HG03354 (cell line): ENCODE results near the gene NAALADL2.
"Not testable (repeated sequence)": the region's sequence is repeated elsewhere in the genome, so short reads cannot be mapped to it uniquely, and the experiment has no call there.

Source experiments
- ATAC-seq: cut with Tn5 transposase; IDR thresholded peaks from one replicate; pipeline ENCODE4 v1.9.1; 2021; ENCODE audit warnings: mild to moderate bottlenecking; ENCODE audit not compliant: unreplicated experiment, poor library complexity, severe bottlenecking

The NAALADL2 gene

DNA sequence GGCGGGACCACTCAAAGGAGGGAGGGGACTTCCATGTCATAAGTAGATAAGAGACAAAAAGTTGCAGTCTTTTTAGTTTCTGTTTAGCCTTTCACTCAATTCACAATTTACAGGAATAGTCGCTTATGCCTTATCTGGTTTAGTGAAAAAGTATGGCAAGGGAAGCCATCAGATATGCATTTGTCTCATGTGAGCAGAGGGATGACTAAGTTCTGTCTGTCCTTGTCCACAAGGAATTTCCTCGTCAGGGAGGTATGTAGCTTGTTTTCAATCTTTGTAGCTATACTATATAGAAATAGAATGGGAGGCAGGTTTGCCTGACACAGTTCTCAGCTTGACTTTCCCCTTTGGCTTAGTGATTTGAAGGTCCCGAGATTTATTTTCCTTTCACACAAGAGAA lies 882.8 kb downstream of the NAALADL2 start:
- ATAC-seq, result no peak

DNA sequence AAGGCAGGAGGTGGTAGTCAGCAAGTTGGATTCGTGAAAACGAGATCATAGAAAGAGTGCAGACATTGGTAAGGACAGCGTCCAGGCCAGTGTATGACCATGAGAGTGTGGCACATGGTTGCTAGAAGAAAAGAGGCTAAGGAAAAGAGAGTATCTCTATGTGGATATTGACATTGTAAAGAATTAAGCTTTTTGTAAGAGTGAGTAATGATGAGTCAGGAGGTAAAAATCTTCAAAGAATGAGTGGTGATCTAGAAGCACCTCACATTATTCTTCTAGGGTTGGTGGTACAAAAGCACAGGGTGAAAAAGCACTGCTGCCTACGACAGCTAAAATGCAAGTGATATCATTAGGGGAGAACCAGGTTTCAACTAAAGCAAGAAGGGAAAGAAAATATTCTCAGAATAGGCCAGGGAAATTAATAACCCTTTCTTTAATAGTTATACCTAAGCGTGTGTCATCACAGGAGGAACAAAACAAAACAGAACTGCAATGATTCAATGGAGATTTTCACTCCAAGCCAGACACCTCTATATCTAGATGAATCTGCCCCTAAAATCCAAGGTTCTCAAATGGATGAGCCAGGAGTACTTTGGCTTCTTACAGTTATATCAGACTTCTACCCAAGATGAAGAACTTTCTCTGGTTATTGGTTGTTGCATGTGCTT lies 884.7 kb downstream of the NAALADL2 start:
- no peak for ATAC-seq

DNA sequence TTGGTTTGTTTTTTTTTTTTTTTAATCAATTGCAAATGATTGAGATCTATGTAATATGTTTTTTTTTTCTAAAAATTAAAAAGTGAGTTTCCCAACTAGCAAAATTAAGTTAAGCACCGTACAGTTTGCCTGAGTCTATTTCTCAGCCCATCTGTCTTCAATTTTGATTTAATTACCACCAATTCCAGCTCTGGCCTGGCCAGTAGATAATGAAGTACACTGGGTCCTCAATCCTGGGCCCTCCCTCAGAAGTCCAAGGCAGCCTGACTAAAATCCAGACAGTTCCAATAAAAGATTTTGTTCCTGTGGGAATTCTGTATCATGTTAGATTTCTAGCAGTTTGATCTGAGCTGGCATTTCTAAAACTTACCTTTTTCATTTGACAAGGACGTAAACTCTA lies 887.2 kb downstream of the NAALADL2 start:
- no peak for ATAC-seq

DNA sequence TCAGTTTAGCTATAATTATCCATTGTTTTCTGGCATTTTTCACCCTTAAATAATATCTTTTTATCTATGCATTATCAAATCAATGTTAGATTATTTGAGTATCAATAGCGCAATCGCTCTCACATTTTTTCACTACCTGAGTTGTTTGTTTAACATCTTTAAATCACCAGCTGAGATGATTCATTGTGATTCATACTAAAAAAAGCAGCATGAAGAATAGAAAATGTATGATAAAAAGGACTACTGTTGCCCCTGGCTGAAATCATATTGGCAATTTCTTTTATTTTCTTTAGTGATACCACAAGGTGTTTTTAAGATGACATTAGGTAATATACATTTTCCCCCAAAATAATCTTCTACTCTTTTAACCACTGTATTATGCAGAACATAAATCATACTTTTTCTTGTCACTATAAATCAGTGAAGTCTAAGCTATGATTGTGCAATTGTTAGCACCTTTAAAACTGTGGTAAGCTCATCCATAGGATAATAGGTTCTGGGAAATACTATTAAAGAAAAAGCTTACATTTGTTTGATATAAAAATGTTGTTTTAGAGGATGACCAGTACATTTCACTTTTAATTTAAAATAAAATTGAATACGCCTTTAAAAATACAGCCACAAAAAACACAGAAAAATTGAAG lies 889.1 kb downstream of the NAALADL2 start:
- ATAC-seq, result no peak

DNA sequence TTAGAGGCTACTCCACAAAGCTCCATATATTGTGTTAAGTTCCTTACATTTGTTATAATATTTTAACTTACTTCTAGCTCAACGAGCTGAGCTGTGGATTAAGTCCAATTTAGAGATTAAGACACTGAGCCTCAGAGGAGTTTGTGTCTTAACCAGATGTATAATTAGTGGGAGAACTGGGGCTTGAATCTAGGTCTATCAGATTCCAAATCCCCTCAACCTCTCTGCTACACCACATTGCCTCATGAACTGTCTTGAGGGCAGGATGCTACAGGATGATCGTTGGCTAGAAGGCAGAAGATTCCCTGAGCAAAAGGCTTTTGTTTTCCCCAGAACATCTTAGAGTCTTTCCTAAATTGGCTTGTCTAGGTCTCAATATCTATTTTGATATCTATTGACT lies 890.8 kb downstream of the NAALADL2 start:
- no peak for ATAC-seq

DNA sequence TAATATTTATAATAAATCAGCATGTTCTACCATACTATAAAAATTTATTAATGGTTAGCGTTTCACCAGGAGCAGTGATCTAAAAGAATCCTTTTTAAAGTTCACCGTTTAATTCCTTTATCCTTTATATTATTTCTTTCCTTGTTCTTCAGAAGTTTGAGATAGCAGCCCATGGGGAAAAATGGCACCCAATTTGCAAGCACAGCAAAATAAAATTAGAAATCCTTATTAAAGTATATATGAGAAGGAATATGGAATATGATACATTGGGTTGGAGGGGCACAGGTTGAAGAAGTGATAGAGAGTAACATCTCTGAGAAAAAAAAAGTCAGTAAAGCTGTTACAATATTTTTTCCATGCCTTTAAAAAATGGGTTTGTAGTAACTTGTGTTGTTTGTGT lies 892.0 kb downstream of the NAALADL2 start:
- ATAC-seq, result no peak

DNA sequence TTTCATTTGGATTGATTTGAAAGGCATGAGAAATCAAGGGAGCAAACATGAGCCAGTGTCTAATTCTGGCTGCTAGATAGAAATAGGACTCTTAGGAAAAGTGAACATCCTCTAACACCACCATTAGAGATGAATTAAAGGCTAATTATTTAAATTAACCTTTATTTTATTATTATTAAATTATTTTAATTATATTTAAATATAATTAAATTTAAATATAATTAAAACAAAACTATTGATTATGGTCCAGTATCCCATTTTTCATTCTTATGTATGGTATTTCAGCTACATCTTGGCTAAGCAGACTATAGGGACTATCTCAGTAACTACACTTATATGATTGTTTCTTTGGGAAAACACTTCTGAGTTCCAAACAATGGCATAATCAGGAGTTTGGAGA lies 904.8 kb downstream of the NAALADL2 start:
- no peak for ATAC-seq

DNA sequence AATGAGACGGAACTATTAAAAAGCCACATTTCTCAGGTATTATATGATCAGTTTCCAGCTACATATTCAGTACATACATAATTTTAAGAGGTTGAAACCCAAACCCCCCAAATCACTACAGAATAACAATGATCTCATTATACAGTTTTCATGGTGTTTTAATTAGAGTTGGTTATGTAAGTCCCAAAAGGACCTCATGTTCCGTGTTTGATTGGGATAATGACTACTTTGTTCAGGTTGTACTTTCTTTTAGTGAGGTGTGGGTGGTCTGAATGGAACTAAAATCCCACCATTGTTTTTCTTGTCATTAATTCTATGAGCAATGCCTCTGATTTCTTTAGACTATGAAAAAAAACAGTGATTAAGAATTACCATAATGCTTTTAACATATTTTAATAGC lies 905.6 kb downstream of the NAALADL2 start:
- no peak for ATAC-seq

DNA sequence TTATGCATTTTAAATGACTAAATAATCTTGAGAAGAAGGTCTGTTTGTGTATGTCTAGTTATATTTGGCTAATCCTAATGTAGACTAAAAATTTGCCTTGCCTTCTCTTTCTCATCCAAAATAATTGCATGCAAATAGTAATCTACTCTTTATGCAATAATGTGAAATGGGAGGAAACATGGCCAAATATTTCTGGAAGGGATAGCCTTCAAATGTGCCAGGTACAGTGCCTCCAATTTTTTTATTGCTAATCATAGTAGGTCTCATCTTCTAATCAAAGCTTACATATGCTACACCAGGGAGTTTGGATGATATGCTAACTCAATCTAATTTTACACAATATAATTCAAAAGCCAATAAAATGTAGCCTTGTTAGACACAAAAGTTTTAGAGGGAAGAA lies 911.3 kb downstream of the NAALADL2 start:
- no peak for ATAC-seq

DNA sequence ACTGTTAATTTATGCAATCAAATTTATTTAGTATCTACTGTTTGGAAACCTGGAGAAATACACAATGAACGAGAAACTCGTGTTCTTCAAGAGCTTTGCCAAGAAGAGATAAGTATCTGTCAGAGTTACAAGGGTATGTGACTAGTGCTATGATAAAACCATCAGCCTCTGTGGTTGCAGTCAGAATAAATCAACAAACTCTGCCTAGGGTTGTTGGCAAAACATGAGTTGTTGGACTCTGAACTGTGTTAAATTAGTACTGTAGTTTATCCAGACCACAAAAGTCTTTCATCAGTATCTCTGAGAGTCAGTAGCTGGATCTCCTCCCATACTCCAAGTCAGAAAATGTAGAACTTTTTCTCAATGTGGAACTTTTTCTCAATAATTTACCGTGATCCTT lies 918.4 kb downstream of the NAALADL2 start:
- ATAC-seq, result no peak

DNA sequence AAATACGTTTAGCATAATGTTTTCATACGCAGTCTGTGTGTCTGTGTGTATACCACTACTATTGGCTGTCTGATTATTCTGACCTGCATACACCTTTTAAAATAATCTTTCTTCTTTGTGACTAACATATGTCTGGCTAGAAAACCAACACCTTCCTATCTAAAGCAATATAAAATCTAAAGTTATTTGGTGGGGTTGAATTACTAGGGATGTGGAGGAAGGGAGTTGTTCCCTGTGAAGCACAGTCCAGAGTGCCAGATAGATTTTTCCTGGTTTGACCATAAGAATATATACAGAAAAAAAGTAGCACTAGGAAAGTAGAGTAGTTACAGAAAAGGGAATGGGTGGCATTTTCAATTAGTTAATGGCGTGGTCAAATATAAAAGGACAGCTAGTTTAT lies 918.8 kb downstream of the NAALADL2 start:
- ATAC-seq, result no peak

DNA sequence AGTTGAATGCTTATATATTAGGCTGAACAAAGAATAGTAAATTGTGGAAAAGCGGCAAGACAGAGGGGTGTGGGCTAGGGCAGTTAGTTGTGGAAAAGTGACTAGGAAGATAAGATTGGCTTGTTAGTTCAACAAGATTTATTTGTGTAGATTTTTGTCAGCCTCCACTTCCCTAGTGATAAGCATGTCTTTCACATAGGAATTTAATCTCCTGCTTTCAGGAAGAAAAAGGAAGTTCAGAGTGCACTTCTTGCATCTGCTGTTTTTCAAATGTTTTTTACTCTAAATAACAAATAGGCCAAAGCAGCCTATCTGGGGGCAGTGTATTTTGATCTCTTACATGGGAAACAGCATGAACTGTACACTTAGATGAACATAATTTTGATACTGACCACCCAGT lies 919.9 kb downstream of the NAALADL2 start:
- no peak for ATAC-seq

DNA sequence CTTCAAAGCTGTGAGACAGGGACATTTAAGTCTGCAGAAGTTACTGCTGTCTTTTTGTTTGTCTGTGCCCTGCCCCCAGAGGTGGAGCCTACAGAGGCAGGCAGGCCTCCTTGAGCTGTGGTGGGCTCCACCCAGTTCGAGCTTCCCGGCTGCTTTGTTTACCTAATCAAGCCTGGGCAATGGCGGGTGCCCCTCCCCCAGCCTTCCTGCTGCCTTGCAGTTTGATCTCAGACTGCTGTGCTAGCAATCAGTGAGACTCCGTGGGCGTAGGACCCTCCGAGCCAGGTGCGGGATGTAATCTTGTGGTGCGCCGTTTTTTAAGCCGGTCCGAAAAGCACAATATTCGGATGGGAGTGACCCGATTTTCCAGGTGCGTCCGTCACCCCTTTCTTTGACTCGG lies 928.0 kb downstream of the NAALADL2 start:
- not testable (repeated sequence) for ATAC-seq

DNA sequence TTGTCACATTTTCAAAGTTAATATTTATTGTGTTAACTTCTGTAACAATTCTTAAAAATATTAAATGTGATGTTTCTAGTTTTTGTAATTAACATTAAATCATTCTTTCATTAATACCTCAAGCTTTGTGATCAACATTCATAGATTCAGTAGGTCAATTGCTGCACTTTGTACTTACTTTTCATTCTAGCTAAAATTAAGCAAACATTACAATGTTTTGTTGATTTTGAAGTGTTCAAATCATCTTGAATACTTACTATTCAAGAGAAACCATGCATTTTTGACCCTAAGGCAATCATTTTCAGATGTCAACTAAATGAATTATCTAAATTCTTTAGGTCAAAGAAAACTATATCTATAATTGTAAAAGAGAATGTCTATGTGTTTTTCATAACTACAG lies 933.1 kb downstream of the NAALADL2 start:
- no peak for ATAC-seq

DNA sequence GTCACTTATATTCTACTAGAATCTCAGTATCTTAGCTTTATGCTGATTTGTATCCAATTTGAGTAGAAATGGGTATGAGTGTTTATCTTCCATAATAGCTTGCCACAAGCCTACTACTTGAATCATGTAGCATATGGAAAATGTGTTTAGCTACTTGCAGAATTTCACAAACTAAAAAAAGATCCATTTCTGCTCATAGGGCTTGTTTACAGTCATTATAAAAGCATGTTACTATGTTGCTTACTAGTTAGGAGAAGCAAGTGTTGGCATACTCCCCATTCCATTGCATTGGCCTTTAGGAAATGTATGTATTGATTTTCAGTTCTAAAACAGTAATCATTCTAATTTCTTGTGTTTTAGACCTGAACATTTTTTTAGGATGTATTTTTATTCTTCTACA lies 939.2 kb downstream of the NAALADL2 start:
- no peak for ATAC-seq

DNA sequence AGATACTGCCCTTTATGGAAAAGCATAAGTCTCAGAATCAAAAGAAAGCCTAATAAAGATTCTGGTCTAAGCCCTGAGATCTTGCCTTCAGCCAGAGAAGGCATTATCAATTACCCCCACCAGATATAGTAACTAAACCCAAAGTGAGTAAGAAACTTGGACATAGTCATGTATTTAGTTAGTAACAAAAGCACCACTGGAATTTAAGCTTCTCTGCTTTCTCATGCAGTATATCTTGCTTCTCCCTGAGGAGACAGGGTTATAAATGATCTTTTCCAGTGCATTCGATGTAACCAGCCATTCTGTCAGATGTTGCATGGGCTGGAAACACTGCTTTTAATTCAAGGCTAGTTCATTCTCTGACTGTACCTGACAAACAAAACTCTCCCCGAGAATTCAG lies 946.7 kb downstream of the NAALADL2 start:
- no peak for ATAC-seq

DNA sequence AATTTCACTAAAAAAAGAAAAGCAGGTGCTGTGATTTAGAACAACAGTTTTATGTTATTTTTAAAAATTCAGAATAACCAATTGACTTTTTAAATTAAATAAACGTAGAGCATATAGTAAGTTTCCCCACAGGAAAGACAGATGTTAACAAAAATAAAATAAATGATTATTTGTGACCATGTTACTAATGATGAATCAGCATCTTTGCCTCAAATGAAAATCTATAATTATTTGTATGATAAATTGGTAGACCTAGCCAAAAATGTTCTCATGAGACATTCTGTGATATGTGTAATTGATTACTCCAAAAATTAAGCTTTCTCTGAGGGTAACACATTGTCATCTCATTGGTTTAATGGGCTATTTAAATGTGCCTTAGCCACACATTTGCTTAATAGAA lies 948.0 kb downstream of the NAALADL2 start:
- no peak for ATAC-seq

DNA sequence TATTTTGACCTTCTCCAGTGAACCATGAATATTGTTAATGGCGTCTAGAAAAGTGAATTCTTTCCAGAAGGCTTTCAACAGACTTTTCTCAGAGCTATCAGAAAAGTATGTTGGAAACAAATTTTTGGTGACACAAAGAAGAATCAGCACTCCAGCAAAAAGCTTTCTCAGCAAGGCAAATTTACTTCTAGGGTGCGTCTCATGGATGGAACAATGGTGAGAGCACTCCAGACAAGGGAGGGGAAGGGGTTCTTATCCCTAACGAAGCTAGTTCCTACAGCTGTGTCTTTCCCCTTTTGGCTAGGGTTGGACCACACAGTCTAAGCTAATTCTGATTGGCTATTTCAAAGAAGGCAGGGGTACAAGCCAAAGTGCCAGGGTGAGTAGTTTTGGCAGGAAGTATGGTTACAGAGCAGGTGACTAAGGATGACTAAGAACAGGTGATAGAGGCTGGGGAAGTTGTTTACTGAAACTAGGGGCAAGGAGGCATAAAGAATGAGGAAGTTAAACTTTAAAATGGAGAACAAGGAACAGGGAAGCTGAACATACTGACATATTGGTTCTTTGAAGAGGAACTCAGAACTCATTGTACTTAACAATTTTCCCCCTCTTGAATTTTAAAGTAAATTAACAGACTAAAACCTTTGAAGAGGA lies 959.8 kb downstream of the NAALADL2 start:
- peak; percentile 84 for ATAC-seq

DNA sequence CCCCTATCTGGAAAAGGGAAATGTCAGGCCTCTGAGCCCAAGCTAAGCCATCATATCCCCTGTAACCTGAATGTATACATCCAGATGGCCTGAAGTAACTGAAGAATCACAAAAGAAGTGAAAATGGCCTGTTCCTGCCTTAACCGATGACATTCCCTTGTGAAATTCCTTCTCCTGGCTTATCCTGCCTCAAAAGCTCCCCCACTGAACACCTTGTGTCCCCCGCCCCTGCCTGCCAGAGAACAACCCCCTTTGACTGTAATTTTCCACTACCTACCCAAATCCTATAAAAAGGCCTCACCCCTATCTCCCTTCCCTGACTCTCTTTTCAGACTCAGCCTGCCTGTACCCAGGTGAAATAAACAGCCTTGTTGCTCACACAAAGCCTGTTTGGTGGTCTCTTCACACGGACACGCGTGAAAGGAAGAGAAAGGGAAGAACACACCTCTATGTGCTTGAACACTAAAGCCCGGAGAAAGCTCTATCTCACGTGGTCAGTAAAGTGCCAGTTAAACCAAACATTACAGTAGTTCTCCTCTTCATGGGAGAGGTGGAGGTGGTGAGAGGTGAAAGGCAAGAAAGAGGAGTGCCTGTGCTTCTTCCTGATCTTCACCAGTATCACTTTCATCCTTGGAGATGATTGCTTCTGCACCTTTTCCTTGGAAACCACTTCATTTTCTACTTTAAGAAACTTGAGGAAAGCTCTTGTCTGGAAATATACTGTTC lies 963.8 kb downstream of the NAALADL2 start:
- not testable (repeated sequence) for ATAC-seq

DNA sequence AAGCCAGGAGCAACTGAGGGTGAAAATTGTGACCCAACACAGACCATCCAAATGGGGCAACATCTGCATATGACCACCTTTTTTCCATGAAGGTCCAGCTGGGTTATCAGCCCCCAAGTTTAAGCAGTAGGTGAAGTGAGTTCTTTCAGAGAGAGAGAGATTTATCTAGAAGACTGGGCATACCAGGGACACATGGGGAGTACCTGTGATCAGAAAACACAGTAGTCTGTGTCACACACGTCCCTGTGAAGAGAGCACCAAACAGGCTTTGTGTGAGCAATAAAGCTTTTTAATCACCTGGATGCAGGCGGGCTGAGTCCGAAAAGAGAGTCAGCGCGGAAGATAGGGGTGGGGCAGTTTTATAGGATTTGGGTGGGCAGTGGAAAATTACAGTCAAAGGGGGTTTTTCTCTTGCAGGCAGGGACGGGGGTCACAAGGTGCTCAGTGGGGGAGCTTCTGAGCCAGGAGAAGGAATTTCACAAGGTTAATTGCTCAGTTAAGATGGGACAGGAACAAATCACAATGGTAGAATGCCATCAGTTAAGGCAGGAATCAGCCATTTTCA lies 966.0 kb downstream of the NAALADL2 start:
- ATAC-seq, result not testable (repeated sequence)
